Skeletal muscle satellite cell (primary cell): Measurements from ENCODE around the gene STYK1.
"Not testable (repeated sequence)": the region's sequence is repeated elsewhere in the genome, so short reads cannot be mapped to it uniquely, and the experiment has no call there.

Experiments used
- H3K27me3 ChIP-seq: 2 replicates; pipeline ENCODE4 v1.7.0; 2013; ENCODE audit warnings: low read length; ENCODE audit not compliant: control insufficient read depth, insufficient read depth
- H3K36me3 ChIP-seq: 2 replicates; pipeline ENCODE4 v1.7.0; 2013; ENCODE audit warnings: mild to moderate bottlenecking, control low read depth, low read length; ENCODE audit not compliant: insufficient read depth
- H3K4me1 ChIP-seq: 2 replicates; pipeline ENCODE4 v1.7.0; 2013; ENCODE audit warnings: low read length; ENCODE audit not compliant: control insufficient read depth, insufficient read depth
- H3K4me2 ChIP-seq: 2 replicates; pipeline ENCODE4 v1.7.0; 2013; ENCODE audit warnings: mild to moderate bottlenecking, low read length
- H3K4me3 ChIP-seq: 2 replicates; pipeline ENCODE4 v1.7.0; 2013; ENCODE audit warnings: low read length
- H3K9ac ChIP-seq: 2 replicates; pipeline ENCODE4 v1.7.0; 2013; ENCODE audit warnings: mild to moderate bottlenecking, low read depth, low read length, moderate library complexity
- H3K9me3 ChIP-seq: replicated peaks from 2 replicates; pipeline ENCODE4 v1.7.0; 2013; ENCODE audit warnings: mild to moderate bottlenecking, control low read depth, low read length

The STYK1 gene

DNA sequence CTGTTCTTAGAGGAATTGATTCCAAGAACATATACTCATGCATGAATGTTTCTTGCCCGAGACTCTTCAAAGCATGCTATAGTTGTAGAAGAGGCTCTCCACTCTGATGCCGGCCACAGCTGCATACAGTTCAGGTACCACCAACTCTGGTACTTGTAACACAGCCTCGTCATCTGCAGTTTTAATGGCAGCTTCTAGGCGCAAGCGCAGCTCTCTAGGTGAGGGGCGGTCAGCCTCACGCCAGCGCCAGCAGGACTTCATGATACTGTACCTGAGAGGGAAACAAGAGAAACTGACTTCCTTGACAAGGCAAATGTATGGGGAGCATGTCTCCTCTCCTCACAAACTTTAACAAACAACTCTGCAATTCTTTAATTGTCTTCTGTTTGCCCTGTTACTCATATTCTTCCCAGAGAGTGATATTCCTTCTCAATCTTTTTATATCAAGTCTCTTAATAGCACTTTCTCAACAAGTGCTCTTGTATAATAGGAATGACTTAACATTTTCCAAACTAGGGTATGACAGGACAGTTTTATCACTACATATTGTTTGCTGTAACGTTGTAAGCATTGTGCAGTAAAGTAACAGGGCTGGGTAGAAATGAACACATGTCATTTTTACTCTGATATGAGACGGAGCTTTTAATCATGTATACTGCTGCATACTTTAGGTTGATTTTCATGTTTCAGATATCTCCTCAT is 53.6 kb downstream of the STYK1 start:
- Histone ChIP-seq H3K4me2 (no peak overlapping the region), H3K9ac (no peak overlapping the region), H3K9me3 (no peaks in the 10 kb centered on the region), H3K36me3 (no peaks in the 10 kb centered on the region), H3K4me3 (no peak overlapping the region), H3K4me1 (peaks cover 29% of the 10 kb centered on the region), H3K27me3 (no peaks in the 10 kb centered on the region)

DNA sequence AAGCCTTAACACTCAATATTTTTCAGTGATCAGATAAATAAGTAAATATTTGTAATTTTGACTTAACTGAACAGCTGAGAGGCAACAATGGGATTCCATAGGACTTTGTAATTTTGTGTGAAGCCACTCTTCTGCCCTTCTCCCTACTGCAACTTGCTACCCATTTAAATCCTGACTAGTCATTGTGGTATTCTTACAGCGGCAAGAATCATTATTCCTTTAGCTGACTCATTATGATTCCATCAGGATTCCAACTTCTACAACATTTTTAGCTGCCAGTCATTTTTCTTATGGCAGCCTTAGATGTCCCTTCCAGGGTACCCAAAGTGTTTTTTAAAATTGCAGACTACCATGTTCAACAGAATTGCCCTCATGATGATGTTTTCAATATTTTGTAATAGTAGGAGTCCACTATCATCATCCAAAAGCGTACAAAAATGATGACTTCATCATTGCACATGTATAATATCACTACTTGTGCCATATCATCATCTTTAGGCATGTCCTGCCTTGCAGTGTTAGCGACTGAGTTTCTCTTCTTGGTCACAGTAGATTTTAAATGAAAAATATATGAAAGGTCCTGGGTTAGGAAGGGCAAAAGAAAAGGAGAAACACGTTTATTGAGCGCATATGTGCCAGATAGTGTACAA is 55.4 kb downstream of the STYK1 start:
- H3K36me3 ChIP-seq, result no peaks in the 10 kb centered on the region
- peak overlapping the region; percentile 18 for H3K4me3 ChIP-seq
- H3K9me3 ChIP-seq, result no peaks in the 10 kb centered on the region
- peaks cover 32% of the 10 kb centered on the region for H3K4me1 ChIP-seq
- peak overlapping the region; percentile 45 for H3K9ac ChIP-seq
- H3K4me2 ChIP-seq, result peak overlapping the region; percentile 54
- no peaks in the 10 kb centered on the region for H3K27me3 ChIP-seq

DNA sequence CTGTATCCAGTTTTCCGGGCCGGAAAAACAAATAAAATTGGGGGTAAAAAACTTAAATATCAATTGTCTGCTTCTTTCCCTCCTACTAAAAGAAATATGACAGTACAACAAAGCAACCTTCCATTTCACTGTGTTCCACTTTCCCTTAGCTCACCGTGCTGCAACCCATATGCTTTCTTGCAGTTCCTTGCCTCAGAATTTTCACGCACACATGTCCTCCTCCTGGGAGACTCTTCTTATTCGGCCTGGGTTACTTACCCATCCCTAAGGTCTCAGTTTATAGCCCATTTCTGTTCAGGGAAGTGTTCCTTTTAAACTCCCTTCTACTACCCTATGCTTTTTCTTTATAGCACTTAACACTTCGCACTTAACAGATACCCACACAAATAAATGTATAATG is 56.0 kb downstream of the STYK1 start:
- peak overlapping the region; percentile 45 for H3K9ac ChIP-seq
- H3K4me1 ChIP-seq, result peaks cover 30% of the 10 kb centered on the region
- no peaks in the 10 kb centered on the region for H3K36me3 ChIP-seq
- H3K4me2 ChIP-seq, result peak overlapping the region; percentile 38
- H3K27me3 ChIP-seq, result no peaks in the 10 kb centered on the region
- H3K9me3 ChIP-seq, result no peaks in the 10 kb centered on the region
- H3K4me3 ChIP-seq, result peak overlapping the region; percentile 5

DNA sequence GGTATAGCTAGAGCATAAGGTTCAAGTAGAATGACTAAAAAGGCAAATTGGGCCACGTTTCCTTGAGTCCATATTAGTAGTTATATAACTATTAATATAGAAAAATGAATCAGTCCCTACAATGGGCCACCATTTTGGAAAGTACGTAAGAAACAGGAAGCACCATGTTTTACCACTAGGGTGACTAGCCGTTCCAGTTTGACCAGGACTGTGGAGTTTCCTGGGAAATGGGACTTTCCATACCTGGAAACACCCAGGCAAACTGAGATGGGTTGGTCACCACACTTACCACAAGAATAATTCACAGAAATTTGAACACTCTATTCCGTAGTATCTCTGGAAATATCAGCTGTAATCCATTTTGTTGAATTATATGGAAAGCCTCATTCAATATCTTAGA is 58.3 kb downstream of the STYK1 start:
- no peaks in the 10 kb centered on the region for H3K27me3 ChIP-seq
- no peak overlapping the region for H3K9ac ChIP-seq
- no peak overlapping the region for H3K4me3 ChIP-seq
- no peaks in the 10 kb centered on the region for H3K9me3 ChIP-seq
- peaks cover 30% of the 10 kb centered on the region for H3K4me1 ChIP-seq
- no peak overlapping the region for H3K4me2 ChIP-seq
- no peaks in the 10 kb centered on the region for H3K36me3 ChIP-seq

DNA sequence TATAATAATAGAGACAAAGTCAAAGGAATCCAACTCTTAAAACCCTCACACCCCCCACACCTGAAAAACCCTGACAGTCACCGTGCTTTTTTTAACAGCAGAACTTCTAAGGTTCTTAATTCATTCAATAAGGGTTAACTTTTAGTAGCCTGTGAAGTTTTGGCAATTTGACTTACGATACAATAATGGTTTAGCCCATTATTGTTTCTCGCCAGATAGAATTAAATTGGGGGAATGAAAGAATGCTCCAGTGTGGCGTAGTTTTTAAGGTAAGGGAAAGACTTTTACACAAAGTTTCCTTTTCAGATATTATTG is 59.8 kb downstream of the STYK1 start:
- peak overlapping the region; percentile 84 for H3K4me2 ChIP-seq
- peak overlapping the region; percentile 97 for H3K9ac ChIP-seq
- H3K4me3 ChIP-seq, result peak overlapping the region; percentile 99
- peaks cover 25% of the 10 kb centered on the region for H3K4me1 ChIP-seq
- H3K9me3 ChIP-seq, result no peaks in the 10 kb centered on the region
- no peaks in the 10 kb centered on the region for H3K27me3 ChIP-seq
- H3K36me3 ChIP-seq, result peaks cover 5% of the 10 kb centered on the region

DNA sequence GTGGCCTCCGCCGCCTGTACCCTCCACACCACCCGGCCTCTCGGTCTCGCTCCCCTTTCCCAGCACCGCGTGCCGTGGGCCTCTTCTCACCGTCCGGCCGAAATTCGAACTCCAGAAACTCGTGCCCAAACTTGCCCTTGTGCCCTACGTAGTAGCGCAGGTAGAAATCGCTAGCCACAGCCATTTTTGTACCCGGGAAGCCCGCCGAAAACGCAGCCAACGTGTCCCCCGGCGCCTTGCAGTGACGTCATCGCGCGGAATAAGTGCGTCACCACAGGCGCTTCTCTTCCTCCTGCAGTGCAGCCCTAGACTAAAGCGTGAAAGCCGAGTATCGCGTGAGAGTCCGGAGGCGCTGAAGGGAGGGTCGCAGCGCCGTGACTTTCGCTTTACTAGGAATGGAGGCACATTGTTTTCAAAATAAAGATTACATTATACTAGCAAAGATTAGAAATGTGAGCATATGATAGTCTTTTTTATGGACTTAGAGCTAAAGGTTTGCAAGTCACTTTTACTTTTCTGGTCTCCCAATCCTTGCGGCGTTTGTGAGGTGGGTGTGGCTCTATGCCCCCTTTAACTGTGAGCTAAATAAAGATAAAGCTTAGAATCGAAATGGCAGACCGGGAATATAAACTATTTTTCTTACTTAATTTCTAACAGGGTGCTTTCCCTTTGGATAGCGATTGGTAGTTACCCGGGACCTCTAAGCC is 60.4 kb downstream of the STYK1 start, which contains the start of gene MAGOHB:
Gene MAGOHB, minus strand, starts transcription at position 261 of the 707 bp plus-strand sequence. Its CDS starts 77 bp downstream, at position 184.
- peaks cover 10% of the 10 kb centered on the region for H3K36me3 ChIP-seq
- peak within 1 kb of the TSS; percentile 97 for H3K9ac ChIP-seq
- no peaks in the 10 kb centered on the region for H3K9me3 ChIP-seq
- no peaks in the 10 kb centered on the region for H3K27me3 ChIP-seq
- peaks cover 20% of the 10 kb centered on the region for H3K4me1 ChIP-seq
- H3K4me2 ChIP-seq, result peak within 1 kb of the TSS; percentile 84
- peak within 1 kb of the TSS; percentile 99 for H3K4me3 ChIP-seq

DNA sequence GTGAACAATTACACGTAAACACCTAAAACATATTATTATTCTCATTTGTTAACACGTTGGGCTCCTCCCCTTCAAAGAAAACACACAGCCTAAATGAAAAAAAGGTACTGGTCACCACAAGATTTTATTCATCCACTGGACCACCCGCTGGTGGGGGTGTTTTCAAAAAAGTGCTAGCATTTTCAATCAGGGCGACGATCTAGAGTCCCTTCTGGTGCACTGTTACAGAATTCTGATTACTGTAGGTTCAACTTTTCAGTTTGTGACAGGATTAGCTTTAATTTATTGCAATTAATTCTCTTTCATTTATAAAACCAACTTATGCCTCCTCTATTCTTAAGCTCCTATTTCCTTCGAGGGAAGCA is 60.9 kb downstream of the STYK1 start:
- peaks cover 17% of the 10 kb centered on the region for H3K4me1 ChIP-seq
- H3K27me3 ChIP-seq, result no peaks in the 10 kb centered on the region
- peak overlapping the region; percentile 99 for H3K4me3 ChIP-seq
- H3K4me2 ChIP-seq, result peak overlapping the region; percentile 84
- no peaks in the 10 kb centered on the region for H3K9me3 ChIP-seq
- peaks cover 15% of the 10 kb centered on the region for H3K36me3 ChIP-seq
- H3K9ac ChIP-seq, result peak overlapping the region; percentile 97

DNA sequence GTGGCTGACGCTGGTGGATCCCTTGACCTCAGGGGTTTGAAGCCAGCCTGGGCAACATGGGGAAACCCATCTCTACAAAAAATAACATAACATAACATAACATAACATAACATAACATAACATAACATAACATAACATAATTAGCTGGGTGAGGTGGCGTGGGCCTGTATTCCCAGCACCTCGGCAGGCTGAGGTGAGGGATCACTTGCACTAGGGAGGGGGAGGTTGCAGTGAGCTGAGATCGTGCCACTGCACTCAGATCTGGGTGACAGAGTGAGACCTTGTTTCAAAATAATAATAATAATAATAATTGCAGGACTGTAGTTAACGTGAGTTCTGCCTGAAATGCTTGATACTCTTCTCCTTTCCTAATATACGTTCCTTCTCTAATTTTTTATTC is 61.7 kb downstream of the STYK1 start:
- Histone ChIP-seq H3K4me2 (peak overlapping the region; percentile 84), H3K9ac (peak overlapping the region; percentile 97), H3K36me3 (peaks cover 24% of the 10 kb centered on the region), H3K9me3 (no peaks in the 10 kb centered on the region), H3K4me1 (peaks cover 10% of the 10 kb centered on the region), H3K27me3 (no peaks in the 10 kb centered on the region), H3K4me3 (peak overlapping the region; percentile 99)

DNA sequence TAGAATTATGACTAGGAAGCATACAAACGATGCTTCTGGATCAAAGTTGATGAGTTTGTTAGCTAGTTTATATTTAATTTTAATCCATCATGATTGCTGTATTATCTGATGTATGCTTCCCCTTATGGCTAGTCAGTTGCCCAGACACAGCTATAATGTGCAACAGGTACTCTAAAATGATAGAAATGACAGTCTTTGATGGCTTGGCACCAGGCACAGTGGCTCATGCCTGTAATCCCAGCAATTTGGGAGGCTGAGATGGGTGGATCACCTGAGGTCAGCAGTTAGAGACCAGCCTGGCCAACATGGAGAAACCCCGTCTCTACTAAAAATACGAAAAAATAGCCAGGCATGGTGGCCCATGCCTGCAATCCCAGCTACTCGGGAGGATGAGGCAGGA is 62.6 kb downstream of the STYK1 start:
- H3K4me1 ChIP-seq, result peaks cover 10% of the 10 kb centered on the region
- H3K4me3 ChIP-seq, H3K9ac ChIP-seq, H3K9me3 ChIP-seq, H3K27me3 ChIP-seq, H3K4me2 ChIP-seq: not testable (repeated sequence)
- H3K36me3 ChIP-seq, result peaks cover 30% of the 10 kb centered on the region

DNA sequence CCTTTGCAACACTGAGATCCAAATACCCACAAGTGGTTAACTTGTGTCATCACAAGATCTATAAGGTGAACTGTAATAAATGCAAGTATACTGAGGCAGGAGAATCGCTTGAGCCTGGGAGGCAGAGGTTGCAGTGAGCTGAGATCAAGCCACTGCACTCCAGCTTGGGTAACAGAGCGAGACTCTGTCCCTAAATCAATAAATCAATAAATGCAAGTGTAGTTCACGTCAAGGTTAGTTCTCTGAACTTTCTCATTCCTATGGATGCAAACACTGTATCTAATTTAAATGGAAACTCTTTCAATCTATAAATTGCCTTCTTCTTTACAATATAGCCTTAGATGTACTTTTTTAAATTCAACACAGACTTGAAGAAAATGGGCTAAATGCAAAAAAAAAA is 63.7 kb downstream of the STYK1 start:
- H3K9ac ChIP-seq, result no peak overlapping the region
- peaks cover 10% of the 10 kb centered on the region for H3K4me1 ChIP-seq
- H3K9me3 ChIP-seq, result no peaks in the 10 kb centered on the region
- H3K4me2 ChIP-seq, result no peak overlapping the region
- peaks cover 39% of the 10 kb centered on the region for H3K36me3 ChIP-seq
- H3K4me3 ChIP-seq, result no peak overlapping the region
- no peaks in the 10 kb centered on the region for H3K27me3 ChIP-seq

DNA sequence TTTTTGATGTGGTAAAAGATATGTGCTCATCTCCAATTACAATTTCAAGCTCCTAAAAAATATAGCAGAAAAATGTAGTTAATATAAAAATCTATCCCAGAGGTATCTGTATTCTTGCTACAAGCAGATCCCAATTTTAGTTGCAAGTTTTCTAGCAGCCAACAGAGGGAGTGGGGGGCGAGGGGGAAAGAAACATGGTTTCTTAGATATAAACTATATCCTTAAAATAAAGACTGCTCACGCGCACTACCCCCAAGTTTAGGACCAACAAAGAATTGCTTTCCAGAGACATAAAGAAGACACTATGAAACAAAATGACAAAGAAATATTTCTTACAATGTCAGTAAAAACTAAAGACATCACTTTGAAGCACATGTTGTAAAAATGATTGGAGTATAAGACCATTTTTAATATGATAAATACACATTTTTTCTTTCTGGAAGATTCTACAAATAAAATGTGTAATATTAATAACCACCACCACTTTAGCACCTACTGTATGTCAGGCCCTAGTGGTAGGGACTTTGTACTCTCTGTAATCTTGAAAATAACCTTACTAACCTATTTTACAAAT is 65.9 kb downstream of the STYK1 start:
- H3K9me3 ChIP-seq, result no peaks in the 10 kb centered on the region
- H3K27me3 ChIP-seq, result no peaks in the 10 kb centered on the region
- no peak overlapping the region for H3K4me3 ChIP-seq
- no peak overlapping the region for H3K9ac ChIP-seq
- peaks cover 7% of the 10 kb centered on the region for H3K4me1 ChIP-seq
- H3K36me3 ChIP-seq, result peaks cover 43% of the 10 kb centered on the region
- no peak overlapping the region for H3K4me2 ChIP-seq
